Activated B cell treated with CpG ODN at 0.5 μM for 24 hours (primary cell): ENCODE measurements around the gene TM4SF20. TPM values are rescaled to one million over a fixed set of nuclear protein-coding genes. Genes with fewer than 3 reads are reported as not detected.
A peak's percentile ranks its signal among the peaks of the same experiment; 100 is the strongest.

ENCODE experiments used
- ATAC-seq: fragments of 200-7000 bp; cut with Tn5 transposase; one replicate; pipeline ENCODE4 v1.10.0; 2021; ENCODE audit warnings: low read depth, mild to moderate bottlenecking, moderate library complexity
- CTCF ChIA-PET: fragments of 350-600 bp; sonication (Branson Sonifier 250); formaldehyde crosslinking; loops from one replicate; lab custom pipeline; 2021; ENCODE audit warnings: antibody characterized with exemption; lab: Charles Lee
- POLR2A ChIA-PET: fragments of 350-600 bp; sonication (Branson Sonifier 250); formaldehyde crosslinking; loops from one replicate; lab custom pipeline; 2021; ENCODE audit warnings: antibody characterized with exemption; lab: Charles Lee
- DNase-seq: peaks from one replicate; pipeline ENCODE4 v3.0.0; 2022
- H3K27ac Mint-ChIP-seq: one replicate; pipeline ENCODE4 v1.8.0; 2020; ENCODE audit warnings: mixed read lengths
- H3K27me3 Mint-ChIP-seq: one replicate; pipeline ENCODE4 v1.8.0; 2021; ENCODE audit warnings: mixed read lengths
- H3K36me3 Mint-ChIP-seq: one replicate; pipeline ENCODE4 v1.8.0; 2021; ENCODE audit warnings: low read depth, mixed read lengths
- H3K4me1 Mint-ChIP-seq: one replicate; pipeline ENCODE4 v1.8.0; 2021; ENCODE audit warnings: mixed read lengths
- H3K4me3 Mint-ChIP-seq: one replicate; pipeline ENCODE4 v1.8.0; 2020; ENCODE audit warnings: mild to moderate bottlenecking, mixed read lengths
- H3K9me3 Mint-ChIP-seq: one replicate; pipeline ENCODE4 v1.8.0; 2020; ENCODE audit warnings: mixed read lengths
- CTCF ChIP-seq: fragments of 200-600 bp; IDR thresholded peaks from one replicate; pipeline ENCODE4 v1.8.0; 2022; ENCODE audit warnings: antibody characterized with exemption, mild to moderate bottlenecking
- intact Hi-C: fragments of 100-400 bp; cut with micrococcal nuclease; formaldehyde crosslinking; loops from one replicate; pipeline ENCODE4 v1.15.1; 2024
- total RNA-seq: library from RNA; stranded (reverse); gene quantifications from 2 replicates; pipeline ENCODE4 v1.2.3, GENCODE V29; 2022

TM4SF20 gene
- total RNA-seq, 1 donor from 2014 or later, result not detected

- no peak for TF ChIP-seq CTCF
- CTCF ChIA-PET, result no interaction called here
- Mint-ChIP-seq H3K4me1 (peaks cover 50% of the 10 kb centered on the region), H3K36me3 (no peaks in the 10 kb centered on the region), H3K9me3 (no peaks in the 10 kb centered on the region), H3K4me3 (peak overlapping the region; percentile 62), H3K27me3 (no peaks in the 10 kb centered on the region), H3K27ac (peak overlapping the region; percentile 82)
- intact Hi-C loops, result loop anchor here (1.0 kb wide), 2 partner anchors 48 to 87 kb away; partner anchors contain the start of gene MFF
- POLR2A ChIA-PET, result interaction anchor here (0.6 kb wide), 1 partner anchor 77 kb away, joined by 3 read pairs; no protein-coding TSS in a partner anchor
- ATAC-seq, result no peak
- no peak for DNase-seq
Measured at GRCh38 chr2:227411990-227412350, 32.9 kb upstream of the TM4SF20 start.

GRCh38 chr2:227411320-227411989 is 32.3 kb upstream of the TM4SF20 start:
- TF ChIP-seq CTCF, result no peak
- intact Hi-C loops, result loop anchor here (1.0 kb wide), 2 partner anchors 49 to 86 kb away; partner anchors contain the start of gene MFF
- Mint-ChIP-seq H3K4me1 (peaks cover 49% of the 10 kb centered on the region), H3K4me3 (peak overlapping the region; percentile 62), H3K36me3 (no peaks in the 10 kb centered on the region), H3K27ac (peak overlapping the region; percentile 82), H3K9me3 (no peaks in the 10 kb centered on the region), H3K27me3 (no peaks in the 10 kb centered on the region)
- no peak for DNase-seq
- peak; percentile 79 for ATAC-seq
- POLR2A ChIA-PET, result interaction anchor here (0.6 to 1.9 kb wide), 8 partner anchors 9 to 77 kb away, joined by 3 to 8 read pairs (median 3); no protein-coding TSS in a partner anchor
- CTCF ChIA-PET, result interaction anchor here (1.0 to 1.8 kb wide), 3 partner anchors 9 to 355 kb away, joined by 3 to 5 read pairs (median 4); no protein-coding TSS in a partner anchor

GRCh38 chr2:227410191-227410590 is 31.1 kb upstream of the TM4SF20 start:
- no peak for TF ChIP-seq CTCF
- ChIA-PET POLR2A (interaction anchor here (0.6 to 1.9 kb wide), 4 partner anchors 25 to 350 kb away, joined by 3 to 8 read pairs (median 4); no protein-coding TSS in a partner anchor), CTCF (interaction anchor here (1.3 to 1.8 kb wide), 2 partner anchors 10 to 61 kb away, joined by 3 to 5 read pairs; no protein-coding TSS in a partner anchor)
- Mint-ChIP-seq H3K36me3 (no peaks in the 10 kb centered on the region), H3K27me3 (no peaks in the 10 kb centered on the region), H3K4me3 (no peak overlapping the region), H3K9me3 (no peaks in the 10 kb centered on the region), H3K4me1 (peaks cover 49% of the 10 kb centered on the region), H3K27ac (no peak overlapping the region)
- no peak for ATAC-seq
- no peak for DNase-seq
- intact Hi-C loops, result no loop called here

GRCh38 chr2:227407591-227408151 is 28.6 kb upstream of the TM4SF20 start:
- Mint-ChIP-seq H3K4me3 (no peak overlapping the region), H3K27ac (no peak overlapping the region), H3K4me1 (peaks cover 54% of the 10 kb centered on the region), H3K36me3 (no peaks in the 10 kb centered on the region), H3K27me3 (no peaks in the 10 kb centered on the region), H3K9me3 (no peaks in the 10 kb centered on the region)
- TF ChIP-seq CTCF, result no peak
- no peak for ATAC-seq
- intact Hi-C loops, result loop anchor here (5.0 kb wide), 3 partner anchors 125 to 250 kb away; no protein-coding TSS in a partner anchor
- ChIA-PET POLR2A (interaction anchor here (0.6 to 1.5 kb wide), 6 partner anchors 11 to 67 kb away, joined by 4 to 6 read pairs (median 4); no protein-coding TSS in a partner anchor), CTCF (interaction anchor here (0.6 to 2.8 kb wide), 7 partner anchors 8 to 1742 kb away, joined by 3 to 39 read pairs (median 5); no protein-coding TSS in a partner anchor)
- no peak for DNase-seq
